Central memory CD4-positive, alpha-beta T cell (primary cell): ENCODE data around the gene BANF2.

Source experiments
- DNase-seq: peaks from one replicate; pipeline ENCODE4 v3.0.0; 2022

BANF2 gene

DNA sequence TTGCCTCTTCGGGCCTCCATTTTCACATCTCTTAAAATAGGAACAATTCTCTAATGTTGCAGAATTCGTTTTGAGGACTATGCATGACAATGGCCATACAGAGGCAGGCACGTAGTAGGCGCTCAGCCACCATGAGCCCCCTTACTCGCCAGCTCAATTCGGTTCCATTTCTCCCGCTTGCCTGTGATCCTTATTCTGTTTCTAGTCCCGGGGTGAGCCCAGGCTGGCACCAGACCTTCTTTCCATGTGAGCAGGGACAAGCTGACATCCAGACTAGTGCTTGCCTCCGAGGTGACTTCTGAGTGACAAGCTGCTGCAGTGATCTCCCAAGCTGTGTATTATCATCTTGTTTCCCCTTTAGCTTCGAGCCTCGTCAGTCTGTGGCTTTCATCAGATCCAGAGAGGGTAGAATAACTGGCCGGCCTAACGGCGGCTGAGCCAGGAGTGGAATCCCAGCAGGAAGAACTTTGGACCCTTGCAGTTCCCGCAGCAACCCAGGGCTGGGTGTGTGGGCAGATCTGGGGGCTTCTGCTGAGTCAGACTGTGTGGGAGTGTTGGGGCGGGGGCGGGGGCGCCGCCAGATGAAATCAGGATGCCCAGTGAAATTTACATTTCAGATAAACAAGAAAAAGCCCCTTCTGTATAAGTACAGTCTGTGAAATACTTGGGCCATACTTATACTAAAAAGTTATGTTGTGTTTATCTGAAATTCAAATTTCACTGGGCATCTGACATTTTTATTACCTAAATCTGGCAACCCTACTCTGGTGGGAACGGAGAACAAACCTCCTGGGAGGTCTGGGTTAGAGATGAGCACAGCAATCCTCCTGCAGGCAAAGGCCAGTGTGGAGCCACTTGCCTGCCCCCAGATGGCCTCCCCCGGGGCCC lies 10.9 kb downstream of the BANF2 start:
- no peak for DNase-seq

DNA sequence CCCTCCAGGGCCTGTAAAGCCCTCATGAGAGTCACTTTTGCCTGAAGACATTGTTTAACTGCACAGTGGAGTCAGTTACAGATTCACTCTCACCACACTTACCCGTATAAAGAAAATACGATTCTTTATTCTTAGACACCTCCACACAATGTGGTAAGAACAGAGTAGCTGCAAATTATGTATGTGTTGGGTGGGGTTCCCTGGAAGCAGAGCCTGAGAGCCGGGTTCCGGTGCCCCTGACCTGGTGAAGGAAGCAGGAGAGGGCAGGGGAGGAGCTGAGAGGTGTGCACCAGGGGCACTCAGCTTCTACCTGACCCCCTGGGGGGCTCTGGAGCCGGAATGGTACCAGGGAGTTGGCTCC lies 11.5 kb downstream of the BANF2 start:
- no peak for DNase-seq

GRCh38 chr20:17712201-17712600 lies 12.4 kb downstream of the BANF2 start:
- no peak for DNase-seq

DNA sequence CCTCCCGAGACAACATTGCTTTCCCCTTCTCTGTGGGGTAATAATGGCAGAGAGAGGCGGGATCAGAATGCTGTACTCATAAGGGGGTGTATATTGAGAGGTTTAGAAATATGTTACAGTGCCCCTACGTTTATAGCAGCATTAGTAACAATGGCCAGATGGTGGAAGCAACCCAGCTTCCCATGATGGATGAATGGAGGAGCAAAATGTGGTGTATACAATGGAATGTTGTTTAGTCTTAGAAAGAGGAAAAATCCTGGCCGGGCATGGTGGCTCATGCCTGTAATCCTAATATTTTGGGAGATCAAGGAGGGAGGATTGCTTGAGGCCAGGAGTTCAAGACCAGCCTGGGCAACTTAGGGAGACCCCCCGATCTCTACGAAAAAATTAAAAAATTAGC lies 12.9 kb downstream of the BANF2 start:
- no peak for DNase-seq

- no peak for DNase-seq
Measured at GRCh38 chr20:17714597-17714996, 14.8 kb downstream of the BANF2 start.

- no peak for DNase-seq
Measured at GRCh38 chr20:17715075-17715474, 15.3 kb downstream of the BANF2 start.

DNA sequence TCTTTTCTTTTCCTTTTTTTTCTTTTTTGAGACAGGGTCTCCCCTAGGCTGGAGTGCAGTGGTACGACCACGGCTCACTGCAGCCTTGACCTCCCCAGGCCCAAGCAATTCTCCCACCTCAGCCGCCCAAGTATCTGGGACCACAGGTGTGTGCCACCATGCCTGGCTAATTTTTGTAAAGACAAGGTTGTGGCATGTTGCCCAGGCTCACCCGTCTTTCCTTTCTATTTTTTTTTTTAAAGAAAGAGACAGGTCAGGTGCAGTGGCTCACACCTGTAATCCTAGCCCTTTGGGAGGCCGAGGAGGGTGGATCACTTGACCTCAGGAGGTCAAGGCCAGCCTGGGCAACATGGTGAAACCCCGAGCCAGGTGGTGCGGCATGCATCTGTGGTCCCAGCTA lies 16.6 kb downstream of the BANF2 start:
- no peak for DNase-seq

GRCh38 chr20:17720755-17721154 lies 21.0 kb downstream of the BANF2 start:
- no peak for DNase-seq

DNA sequence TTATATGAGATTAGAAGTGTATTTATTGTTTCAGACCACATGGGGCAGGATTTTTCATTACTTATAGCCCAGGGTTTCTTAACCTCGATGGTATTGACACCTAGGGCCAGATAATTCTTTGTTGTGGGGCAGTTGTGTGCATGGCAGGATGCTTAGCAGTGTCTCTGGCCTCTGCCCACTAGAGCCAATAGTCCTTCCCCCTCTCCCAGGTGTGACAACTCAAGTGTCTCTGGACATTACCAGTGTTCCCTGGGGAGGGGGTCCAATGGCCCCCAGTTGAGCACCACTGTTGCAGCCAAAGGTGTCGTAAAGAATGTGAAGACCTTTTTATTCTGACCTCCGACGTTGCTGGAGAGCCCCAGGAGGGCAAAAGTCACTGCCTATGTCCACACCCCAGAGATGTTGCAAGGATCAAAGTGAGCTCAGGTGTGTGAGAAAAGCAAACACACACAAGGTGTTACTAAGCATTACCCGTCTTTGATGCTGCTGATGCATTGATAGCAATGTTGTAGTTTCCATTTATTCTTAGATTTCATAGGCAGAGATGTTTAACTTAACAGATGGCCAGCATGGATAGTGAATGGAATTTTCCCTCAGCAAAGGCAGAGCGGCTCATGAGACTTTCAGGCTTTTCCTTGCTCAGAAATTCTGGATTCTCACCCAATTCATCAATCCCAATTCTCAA lies 22.2 kb downstream of the BANF2 start:
- no peak for DNase-seq

DNA sequence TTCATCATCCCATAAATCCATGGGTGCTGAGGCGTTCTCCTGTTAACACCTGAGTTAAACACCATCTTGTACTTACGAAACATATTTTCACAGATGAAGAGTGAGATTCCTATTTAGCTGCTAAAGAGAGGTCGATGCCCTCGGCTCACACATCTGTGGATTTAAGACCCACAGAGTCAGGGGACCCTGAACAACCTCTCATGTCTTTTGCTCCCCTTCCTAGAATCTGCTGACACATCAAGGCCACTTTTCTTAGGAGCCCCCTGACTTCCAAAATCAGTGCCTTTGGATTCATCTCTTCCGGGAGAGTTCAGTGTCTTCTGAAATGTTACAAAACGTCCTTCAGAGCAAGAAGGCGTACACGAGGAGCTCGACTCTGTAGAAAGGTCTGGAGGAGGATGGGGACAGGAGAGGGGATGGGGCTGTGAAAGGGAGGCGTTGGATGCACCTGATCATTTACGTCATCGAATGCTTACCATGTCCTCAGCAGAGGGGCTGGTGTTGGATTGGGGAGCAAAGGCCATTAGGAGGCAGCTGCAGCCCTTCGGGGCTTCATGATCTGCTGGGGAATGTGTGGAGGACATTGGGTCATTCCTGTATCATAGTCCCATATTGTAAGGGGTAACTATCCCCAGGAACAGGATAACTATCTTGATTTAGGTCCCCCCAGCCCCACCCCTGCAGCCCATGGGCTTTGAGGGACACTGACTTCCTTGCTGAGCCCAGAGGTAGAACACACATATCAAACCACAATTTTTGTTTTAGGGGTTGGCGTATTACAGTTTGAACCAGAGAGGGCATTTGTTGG lies 22.9 kb downstream of the BANF2 start:
- no peak for DNase-seq

DNA sequence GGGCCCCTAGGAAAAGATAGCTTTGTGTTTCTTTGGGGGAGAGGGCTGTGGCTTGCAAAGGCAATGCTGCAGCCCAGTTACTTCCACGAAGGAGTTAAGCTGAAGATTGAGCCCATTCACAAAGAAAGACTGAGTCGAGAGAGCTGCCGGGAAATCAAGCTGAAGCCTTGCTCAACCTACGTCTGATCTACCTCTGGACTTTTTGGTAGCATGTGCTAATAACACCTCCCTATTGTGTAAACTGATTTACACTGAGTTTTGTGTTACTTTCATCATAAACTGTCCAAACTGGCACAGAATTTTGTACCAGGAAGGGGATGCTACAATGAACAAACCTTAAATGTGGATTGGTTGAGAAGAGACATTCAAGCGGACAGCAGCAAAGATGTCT lies 23.5 kb downstream of the BANF2 start:
- DNase-seq = no peak

GRCh38 chr20:17725094-17725835 lies 25.5 kb downstream of the BANF2 start:
- no peak for DNase-seq

GRCh38 chr20:17726902-17727301 lies 27.1 kb downstream of the BANF2 start:
- DNase-seq = no peak

DNA sequence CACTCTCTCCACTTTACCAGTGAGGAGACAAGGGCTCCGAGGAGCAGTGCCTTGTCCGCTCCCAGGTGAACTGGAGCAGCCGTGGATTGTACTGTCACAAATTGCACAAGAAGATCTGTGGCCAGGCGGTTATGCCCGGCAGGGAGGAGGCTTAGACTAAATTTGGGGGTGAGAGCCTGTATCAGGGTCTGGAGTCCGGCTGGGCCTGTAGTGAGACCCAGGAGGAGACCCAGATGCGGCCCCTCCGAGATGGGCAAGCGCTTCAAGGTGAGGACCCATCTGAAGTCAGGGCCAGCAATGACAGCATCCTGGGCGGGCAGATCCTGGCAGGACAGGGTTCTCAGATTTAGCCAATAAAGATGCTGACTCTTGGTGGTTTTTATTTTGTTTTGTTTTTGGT lies 27.6 kb downstream of the BANF2 start:
- no peak for DNase-seq

DNA sequence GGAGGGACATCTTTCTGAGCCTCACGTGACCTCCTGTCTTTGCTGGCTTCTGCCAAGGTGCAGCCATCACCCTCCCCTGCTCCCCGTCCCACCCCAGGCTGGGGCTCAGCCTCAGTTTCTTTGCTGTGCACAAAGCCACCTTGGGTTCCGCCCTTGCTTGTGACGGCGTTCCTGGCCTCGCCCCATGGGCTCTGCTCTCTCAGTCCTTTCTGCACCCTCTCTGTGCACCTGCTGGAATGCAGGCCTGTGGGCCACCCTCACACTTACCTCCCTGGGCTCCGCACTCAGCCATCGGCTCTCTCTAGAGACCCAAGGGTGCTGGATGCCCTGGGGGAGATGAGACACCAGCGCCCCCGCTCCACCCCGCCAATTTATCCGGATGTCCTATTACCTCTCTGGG lies 28.3 kb downstream of the BANF2 start:
- DNase-seq = no peak

DNA sequence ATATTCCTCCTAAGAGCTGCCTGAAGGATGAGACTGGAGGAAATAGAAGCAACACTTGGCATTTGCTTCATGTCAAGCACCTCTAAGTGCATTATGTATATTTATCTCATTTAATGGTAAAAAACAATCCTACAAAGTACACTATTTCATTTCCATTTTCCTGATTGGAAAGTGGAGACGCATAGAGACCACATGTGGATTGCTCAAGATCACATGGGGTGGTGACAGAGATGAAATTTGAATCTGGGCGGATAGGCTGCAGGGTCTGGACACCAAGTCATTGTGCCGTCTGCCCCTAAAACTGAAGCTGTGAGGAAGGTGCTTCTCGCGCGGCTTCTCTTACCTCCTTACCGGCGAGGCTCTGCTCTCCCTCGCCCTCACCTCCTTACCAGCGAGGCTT lies 30.3 kb downstream of the BANF2 start:
- no peak for DNase-seq

- no peak for DNase-seq
Measured at GRCh38 chr20:17731233-17731632, 31.5 kb downstream of the BANF2 start.

- no peak for DNase-seq
Measured at GRCh38 chr20:17732907-17733521, 33.2 kb downstream of the BANF2 start.

GRCh38 chr20:17733767-17734304 lies 34.1 kb downstream of the BANF2 start:
- DNase-seq = no peak

DNA sequence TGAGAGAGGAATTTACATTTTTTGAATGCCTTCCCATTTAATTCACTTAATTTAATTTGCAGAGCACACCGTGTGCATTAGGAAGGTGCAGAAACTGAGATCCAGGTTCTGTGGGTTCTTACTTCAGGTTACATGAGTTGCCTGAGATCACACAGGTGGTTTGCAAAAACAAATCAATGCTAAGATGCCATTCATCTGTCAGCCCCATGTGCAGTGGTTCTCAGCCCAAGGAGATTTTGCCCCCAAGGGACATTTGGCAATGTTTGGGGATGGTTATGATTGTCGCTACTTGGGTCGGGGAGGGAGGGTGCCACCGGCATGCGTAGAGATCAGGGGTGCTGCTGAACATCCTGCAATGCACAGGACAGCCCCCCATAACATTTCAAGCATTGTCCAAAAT lies 34.6 kb downstream of the BANF2 start:
- no peak for DNase-seq

DNA sequence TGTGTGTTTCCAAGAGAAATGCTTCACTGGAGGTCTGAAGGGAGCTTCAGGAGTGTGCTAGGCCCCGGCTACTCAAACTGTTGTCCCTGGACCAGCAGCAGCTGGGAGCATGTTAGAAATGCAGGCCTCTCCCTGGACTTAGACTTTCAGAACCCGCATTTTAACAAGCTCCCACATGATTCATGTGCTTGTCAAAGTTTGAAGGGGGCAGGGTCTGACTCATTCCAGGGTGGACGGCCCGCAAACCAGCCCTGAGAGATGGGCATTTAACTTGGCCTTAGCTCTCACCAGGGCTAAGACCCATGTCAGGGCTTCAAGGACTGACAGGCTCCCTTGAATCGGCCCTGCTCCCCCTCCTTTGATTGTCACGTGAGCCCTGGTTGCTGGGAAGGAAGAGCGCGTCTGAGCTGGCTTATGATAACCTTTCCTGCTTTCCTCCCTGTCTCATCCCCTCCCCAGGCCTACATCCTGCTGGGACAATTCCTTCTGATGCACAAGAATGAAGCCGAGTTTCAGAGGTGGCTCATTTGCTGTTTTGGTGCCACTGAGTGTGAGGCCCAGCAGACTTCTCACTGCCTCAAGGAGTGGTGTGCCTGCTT lies 35.5 kb downstream of the BANF2 start:
- DNase-seq = no peak
